ENCODE data around the gene TRAPPC2L. TPM values are rescaled to one million over a fixed set of nuclear protein-coding genes. Genes with fewer than 3 reads are reported as not detected.

TRAPPC2L gene
- total and polyA plus RNA-seq, 10 of the 15 experiments (the other 5 are each of a cell fraction or from before 2014, with no cell fraction given), result 56.3 to 363 (median 118) TPM

GRCh38 chr16:88899901-88900661, 43.2 kb downstream of the TRAPPC2L start:
- Histone ChIP-seq H3K4me2 (ENCODE audit: control insufficient read depth, insufficient read depth) (no peak overlapping the region), H3K4me1 (ENCODE audit: control insufficient read depth, insufficient read depth, low read length) (no peaks in the 10 kb centered on the region), H3K4me3 (no peak overlapping the region), H3K79me2 (ENCODE audit: control insufficient read depth, insufficient read depth, low read length) (no peaks in the 10 kb centered on the region), H3K36me3 (ENCODE audit: control insufficient read depth in 2 of 2, insufficient read depth in 2 of 2, low read length in 1 of 2) (no peaks in the 10 kb centered on the region; a peak in 3 of 4 replicates), H3K9ac (ENCODE audit: control insufficient read depth, insufficient read depth, low read length) (no peak overlapping the region), H3K27me3 (replicated peaks in 1 of 2; ENCODE audit: control insufficient read depth in 2 of 2, insufficient read depth in 2 of 2, low read length in 1 of 2) (no peaks in the 10 kb centered on the region), H2AFZ (ENCODE audit: control insufficient read depth, low read depth, low read length) (no peak overlapping the region), H3K27ac (ENCODE audit: control insufficient read depth, insufficient read depth) (no peak overlapping the region), H4K20me1 (ENCODE audit: control insufficient read depth, insufficient read depth) (no peaks in the 10 kb centered on the region), H3K9me3 (replicated peaks; ENCODE audit: control insufficient read depth, insufficient read depth, low read length) (no peaks in the 10 kb centered on the region)
- ATAC-seq (no peak), DNase-seq (ENCODE audit: low read depth, low spot score) (no peak), FAIRE-seq (no peak)
- POLR2A ChIA-PET, result no interaction called here
- no peak for TF ChIP-seq ZBTB40 (IDR thresholded peaks at IDR 0.05; ENCODE audit: borderline replicate concordance)
- TF ChIP-seq ATF2 (IDR thresholded peaks at IDR 0.05; ENCODE audit: low read length), result no peak
- TF ChIP-seq RB1 (IDR thresholded peaks at IDR 0.05; ENCODE audit: borderline replicate concordance), result no peak
- TF ChIP-seq IKZF2 (IDR thresholded peaks at IDR 0.05), result no peak
- SMC1A ChIA-PET (ENCODE audit: uncharacterized antibody, unreplicated experiment), result no interaction called here
- RAD21 ChIA-PET (ENCODE audit: unreplicated experiment), result no interaction called here
- WGBS (ENCODE audit: insufficient coverage, insufficient replicate concordance, low lambda C conversion rate, missing lambda C conversion rate), result 95% methylated on average over 40 of the region's 41 CpGs
- in situ Hi-C loops (cut with MboI), result no loop called here
- no TSS peak for BruUV-seq (replicated peaks)
- intact Hi-C loops (cut with micrococcal nuclease; ENCODE audit: unreplicated experiment), result no loop called here
- CTCF ChIA-PET, result no interaction called here

Measured in GM12878 (cell line).